Parathyroid adenoma (tissue), 2 donors: ENCODE results near the gene TPSD1.
"Not testable (repeated sequence)": the region's sequence is repeated elsewhere in the genome, so short reads cannot be mapped to it uniquely, and the experiment has no call there.

Experiments used
- H2AFZ ChIP-seq: fragments of 300-600 bp; sonication (generic); one replicate; pipeline ENCODE4 v1.7.0; 2017; ENCODE audit warnings: antibody characterized with exemption, mild to moderate bottlenecking
- H3K27ac ChIP-seq: fragments of 300-600 bp; sonication (generic); one replicate; pipeline ENCODE4 v1.7.0; 2017
- H3K27me3 ChIP-seq: fragments of 300-600 bp; sonication (generic); one replicate; pipeline ENCODE4 v1.7.0; 2017; ENCODE audit warnings: low read length; ENCODE audit not compliant: control insufficient read depth, insufficient read depth
- H3K36me3 ChIP-seq: fragments of 300-600 bp; sonication (generic); one replicate; pipeline ENCODE4 v1.7.0; 2017; ENCODE audit warnings: low read length; ENCODE audit not compliant: control insufficient read depth, insufficient read depth
- H3K4me1 ChIP-seq: fragments of 300-600 bp; sonication (generic); one replicate; pipeline ENCODE4 v1.7.0; 2017; ENCODE audit warnings: control low read depth
- H3K4me2 ChIP-seq: fragments of 300-600 bp; sonication (generic); one replicate; pipeline ENCODE4 v1.7.0; 2017; ENCODE audit warnings: low read length
- H3K4me3 ChIP-seq: fragments of 300-600 bp; sonication (generic); one replicate; pipeline ENCODE4 v1.7.0; 2017; ENCODE audit warnings: low read depth, low read length
- H3K79me2 ChIP-seq: fragments of 300-600 bp; sonication (generic); one replicate; pipeline ENCODE4 v1.7.0; 2017; ENCODE audit warnings: control low read depth
- H3K9ac ChIP-seq: fragments of 300-600 bp; sonication (generic); one replicate; pipeline ENCODE4 v1.7.0; 2017; ENCODE audit warnings: mild to moderate bottlenecking
- H3K9me3 ChIP-seq: fragments of 300-600 bp; sonication (generic); one replicate; pipeline ENCODE4 v1.7.0; 2017; ENCODE audit warnings: low read length; ENCODE audit not compliant: control insufficient read depth
- TF ChIP-seq, protein P1 (sequence below): fragments of 300-600 bp; sonication (generic); IDR thresholded peaks from one replicate; pipeline ENCODE4 v1.7.0; 2017; ENCODE audit warnings: antibody characterized with exemption, mild to moderate bottlenecking
- donor health status: primary hyperparathyroidism.

The TPSD1 gene

DNA sequence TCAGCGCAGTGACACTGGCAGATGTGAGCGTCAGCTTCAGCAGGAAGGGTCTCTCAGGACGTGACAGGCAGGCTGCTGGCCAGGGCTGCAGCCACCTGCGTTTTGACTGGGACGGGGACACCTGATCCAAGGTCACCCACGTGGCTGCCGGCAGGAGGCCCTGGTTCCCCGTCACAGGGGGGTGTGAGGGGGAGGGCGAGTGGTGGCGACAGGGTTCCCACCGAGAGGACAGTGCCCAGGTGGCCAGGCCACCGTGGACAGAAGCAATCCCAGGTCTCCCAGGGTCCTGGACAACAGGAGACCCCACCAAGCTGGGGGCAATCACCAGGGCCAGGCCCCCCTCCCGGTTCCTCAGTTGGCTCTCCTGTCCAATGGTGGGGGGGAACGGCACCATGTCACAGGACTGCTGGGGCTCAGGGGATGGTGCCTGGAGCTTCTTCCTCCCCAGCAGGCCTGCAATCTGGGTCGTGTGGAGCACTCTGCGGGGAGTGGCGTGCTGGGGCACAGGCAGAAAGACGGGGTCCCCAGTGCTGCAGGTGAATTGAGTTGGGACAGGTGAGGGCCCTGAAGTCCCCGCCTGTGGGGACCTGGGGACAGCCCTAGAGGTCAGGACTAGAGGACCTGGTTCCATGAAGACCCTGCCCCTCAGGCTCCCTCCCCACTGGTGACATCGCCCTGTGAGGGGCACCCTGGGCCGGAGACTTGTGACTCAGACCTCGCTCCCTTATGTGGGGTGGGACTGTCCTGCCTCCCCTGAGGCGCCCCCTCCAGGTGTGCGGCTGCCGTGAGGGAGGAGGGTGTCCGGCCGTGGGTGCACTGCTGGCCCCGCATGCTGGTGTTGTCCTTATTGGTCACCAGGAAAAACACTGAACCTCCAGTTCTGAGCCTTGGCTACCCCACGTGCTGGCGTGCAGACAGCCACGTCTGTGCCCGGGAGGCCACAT lies 11.7 kb upstream of the TPSD1 start:
- H3K9ac ChIP-seq, H3K4me1 ChIP-seq, H3K36me3 ChIP-seq, H2AFZ ChIP-seq, H3K79me2 ChIP-seq, H3K4me3 ChIP-seq, H3K4me2 ChIP-seq, H3K27me3 ChIP-seq, H3K9me3 ChIP-seq, H3K27ac ChIP-seq: not testable (repeated sequence)

DNA sequence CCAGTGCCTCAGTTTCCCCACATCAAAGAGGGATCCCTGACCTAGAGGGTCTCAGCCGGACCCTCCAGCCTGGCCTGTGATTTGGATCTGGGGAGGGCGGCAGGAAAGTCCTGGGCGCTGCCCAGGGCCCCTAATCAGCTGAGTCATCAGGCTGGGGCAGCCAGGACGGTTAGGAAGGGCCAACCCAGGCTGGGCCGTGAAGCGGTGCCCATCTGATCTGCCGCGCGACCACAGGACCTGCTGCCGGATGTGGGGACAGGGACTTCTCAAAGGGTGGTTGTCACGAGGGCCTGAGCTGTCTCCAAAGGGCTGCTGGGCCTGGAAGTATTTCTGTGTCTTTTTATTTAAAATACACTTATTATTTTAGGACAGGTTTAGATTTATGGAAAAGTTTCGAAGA lies 11.0 kb upstream of the TPSD1 start:
- Histone ChIP-seq H3K4me3 (no peak overlapping the region), H3K9me3 (no peaks in the 10 kb centered on the region), H3K9ac (no peak overlapping the region), H2AFZ (no peak overlapping the region), H3K36me3 (no peaks in the 10 kb centered on the region), H3K4me2 (no peak overlapping the region), H3K27ac (no peak overlapping the region), H3K4me1 (no peaks in the 10 kb centered on the region), H3K79me2 (no peaks in the 10 kb centered on the region), H3K27me3 (no peaks in the 10 kb centered on the region)
- TF ChIP-seq, protein P1, sequence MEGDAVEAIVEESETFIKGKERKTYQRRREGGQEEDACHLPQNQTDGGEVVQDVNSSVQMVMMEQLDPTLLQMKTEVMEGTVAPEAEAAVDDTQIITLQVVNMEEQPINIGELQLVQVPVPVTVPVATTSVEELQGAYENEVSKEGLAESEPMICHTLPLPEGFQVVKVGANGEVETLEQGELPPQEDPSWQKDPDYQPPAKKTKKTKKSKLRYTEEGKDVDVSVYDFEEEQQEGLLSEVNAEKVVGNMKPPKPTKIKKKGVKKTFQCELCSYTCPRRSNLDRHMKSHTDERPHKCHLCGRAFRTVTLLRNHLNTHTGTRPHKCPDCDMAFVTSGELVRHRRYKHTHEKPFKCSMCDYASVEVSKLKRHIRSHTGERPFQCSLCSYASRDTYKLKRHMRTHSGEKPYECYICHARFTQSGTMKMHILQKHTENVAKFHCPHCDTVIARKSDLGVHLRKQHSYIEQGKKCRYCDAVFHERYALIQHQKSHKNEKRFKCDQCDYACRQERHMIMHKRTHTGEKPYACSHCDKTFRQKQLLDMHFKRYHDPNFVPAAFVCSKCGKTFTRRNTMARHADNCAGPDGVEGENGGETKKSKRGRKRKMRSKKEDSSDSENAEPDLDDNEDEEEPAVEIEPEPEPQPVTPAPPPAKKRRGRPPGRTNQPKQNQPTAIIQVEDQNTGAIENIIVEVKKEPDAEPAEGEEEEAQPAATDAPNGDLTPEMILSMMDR: no peak

DNA sequence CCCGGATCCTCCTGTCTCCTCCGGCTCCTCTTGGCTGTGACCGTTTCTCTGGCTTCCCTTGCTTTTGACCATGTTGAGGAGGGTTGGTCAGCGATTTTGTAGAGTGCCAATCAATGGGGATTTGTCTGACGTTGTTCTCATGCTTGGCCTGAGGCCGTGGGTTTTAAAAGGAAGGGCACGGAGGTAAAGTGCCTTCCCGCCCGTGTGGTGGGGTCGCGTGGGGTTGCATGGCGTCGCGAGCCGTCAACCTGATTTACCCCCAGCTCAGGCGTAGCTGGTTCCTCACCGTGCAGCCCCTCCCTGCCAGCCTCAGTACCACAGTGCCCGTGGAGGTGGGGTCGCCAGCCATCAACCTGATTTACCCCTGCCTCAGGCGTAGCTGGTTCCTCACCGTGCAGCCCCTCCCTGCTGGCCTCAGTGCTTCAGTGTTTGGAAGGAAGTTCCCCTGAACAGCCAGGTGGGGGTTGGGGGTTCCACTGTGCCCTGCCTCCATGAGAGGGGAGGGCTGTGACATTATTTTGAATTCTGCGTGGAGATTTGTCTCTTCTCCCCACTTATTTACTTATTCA lies 10.3 kb upstream of the TPSD1 start:
- no peaks in the 10 kb centered on the region for H3K4me1 ChIP-seq
- no peaks in the 10 kb centered on the region for H3K36me3 ChIP-seq
- H3K27me3 ChIP-seq: no peaks in the 10 kb centered on the region

DNA sequence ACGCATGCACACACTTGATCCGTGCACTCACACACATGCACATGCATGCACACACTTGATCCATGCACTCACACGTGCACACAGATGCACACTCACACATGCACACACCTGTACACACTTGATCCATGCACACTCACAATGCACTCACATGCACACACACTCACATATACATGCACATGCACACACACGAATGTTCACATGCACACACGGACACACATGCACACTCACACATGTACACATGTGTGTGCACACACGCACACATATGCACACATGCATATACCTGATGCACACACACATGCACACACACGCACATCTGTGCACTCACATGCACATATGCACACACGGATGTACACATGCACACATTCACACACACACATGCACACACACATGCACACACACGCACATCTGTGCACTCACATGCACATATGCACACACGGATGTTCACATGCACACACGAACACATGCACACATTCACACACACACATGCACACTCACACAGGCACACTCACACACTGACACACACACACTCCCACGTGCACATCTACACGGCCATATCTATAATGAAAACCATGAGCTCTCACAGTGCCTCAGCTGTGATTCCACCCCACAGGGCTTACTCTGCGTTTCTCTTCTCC lies 7.8 kb upstream of the TPSD1 start:
- H3K27ac ChIP-seq, H3K27me3 ChIP-seq, H3K9ac ChIP-seq, H3K4me2 ChIP-seq, H3K36me3 ChIP-seq, H3K4me3 ChIP-seq, H3K4me1 ChIP-seq, H3K79me2 ChIP-seq, H3K9me3 ChIP-seq, H2AFZ ChIP-seq: not testable (repeated sequence)

More for the DNA sequence above, 10.3 kb upstream of the TPSD1 start:
- Histone ChIP-seq H3K27ac (no peak overlapping the region), H3K9ac (no peak overlapping the region), H3K9me3 (no peaks in the 10 kb centered on the region), H3K4me3 (no peak overlapping the region), H2AFZ (no peak overlapping the region), H3K4me2 (no peak overlapping the region), H3K79me2 (no peaks in the 10 kb centered on the region)
- TF ChIP-seq, protein P1: no peak

DNA sequence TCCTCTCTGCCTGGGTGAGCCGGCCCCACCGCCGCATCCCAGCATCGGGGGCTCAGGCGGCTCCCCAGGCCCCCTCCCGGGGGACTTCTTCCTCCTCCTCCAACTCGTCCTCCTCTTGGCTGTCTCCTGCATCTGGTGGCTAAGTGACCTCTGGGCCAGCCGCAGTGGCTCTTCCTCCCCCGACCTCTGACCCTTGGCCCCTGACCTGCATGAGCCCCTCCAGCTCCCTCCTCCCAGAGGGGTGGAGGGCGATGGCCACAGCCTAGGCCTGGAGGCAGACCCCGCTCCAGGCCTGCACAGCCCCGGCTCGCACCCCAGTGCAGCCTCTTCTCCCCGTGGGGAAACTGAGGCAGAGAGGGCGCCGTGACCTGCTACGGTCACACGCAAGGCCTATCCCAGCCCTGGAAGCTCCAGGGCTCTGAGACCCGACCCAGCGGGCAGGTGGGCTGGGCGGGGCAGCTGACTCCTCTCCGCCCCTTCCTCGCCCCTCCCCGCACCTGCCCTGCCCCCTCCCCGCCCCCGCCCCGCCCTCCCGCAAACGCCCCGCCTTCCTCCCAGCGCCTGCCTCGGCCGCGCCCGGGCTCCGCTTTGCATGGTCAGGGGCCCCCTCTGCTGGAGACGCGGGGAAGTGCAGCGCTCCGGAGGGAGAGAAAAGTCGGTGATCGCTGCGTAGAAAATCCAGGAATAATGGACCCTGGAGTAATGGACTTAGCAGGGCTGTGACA lies 6.7 kb upstream of the TPSD1 start:
- H2AFZ ChIP-seq, H3K27ac ChIP-seq, H3K4me2 ChIP-seq, H3K79me2 ChIP-seq, H3K4me1 ChIP-seq, H3K9me3 ChIP-seq, H3K9ac ChIP-seq, H3K4me3 ChIP-seq, H3K27me3 ChIP-seq, H3K36me3 ChIP-seq: not testable (repeated sequence)

DNA sequence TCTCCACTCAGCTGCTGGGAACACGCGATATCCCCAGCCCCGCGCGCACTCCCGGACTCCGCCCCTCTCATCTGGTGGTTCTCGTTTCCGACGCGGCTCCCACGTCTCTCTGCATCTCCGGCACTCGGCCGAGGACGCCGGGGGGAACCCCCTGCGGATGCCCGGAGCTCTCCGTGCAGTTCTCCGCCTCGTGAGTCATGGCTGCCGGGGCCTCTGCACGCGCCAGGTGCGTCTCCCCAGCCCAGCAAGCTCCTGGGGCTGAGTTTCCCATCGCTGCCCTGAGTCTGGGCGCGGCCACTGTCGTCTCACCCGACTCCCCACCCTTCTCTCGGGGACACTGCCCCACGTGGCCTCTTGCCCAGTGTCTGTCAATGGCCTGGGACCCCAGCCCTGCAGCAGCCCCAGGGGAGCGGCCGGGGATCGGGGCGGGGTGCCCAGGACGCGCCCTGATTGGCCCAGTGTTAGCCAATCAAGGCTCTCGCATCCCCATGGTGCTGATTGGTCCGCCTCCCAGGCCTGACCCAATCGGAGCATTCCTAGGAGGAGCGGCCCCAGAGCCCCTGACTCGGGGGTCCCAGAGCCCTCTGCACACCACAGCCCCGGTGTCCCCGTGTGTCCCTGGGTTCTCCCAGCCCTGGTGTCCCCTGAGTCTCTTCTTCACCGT lies 2.0 kb upstream of the TPSD1 start:
- not testable (repeated sequence) for H3K27ac ChIP-seq, H3K4me1 ChIP-seq, H3K4me3 ChIP-seq, H3K9ac ChIP-seq, H3K27me3 ChIP-seq, H3K4me2 ChIP-seq, H3K9me3 ChIP-seq, H3K36me3 ChIP-seq, H3K79me2 ChIP-seq, H2AFZ ChIP-seq

DNA sequence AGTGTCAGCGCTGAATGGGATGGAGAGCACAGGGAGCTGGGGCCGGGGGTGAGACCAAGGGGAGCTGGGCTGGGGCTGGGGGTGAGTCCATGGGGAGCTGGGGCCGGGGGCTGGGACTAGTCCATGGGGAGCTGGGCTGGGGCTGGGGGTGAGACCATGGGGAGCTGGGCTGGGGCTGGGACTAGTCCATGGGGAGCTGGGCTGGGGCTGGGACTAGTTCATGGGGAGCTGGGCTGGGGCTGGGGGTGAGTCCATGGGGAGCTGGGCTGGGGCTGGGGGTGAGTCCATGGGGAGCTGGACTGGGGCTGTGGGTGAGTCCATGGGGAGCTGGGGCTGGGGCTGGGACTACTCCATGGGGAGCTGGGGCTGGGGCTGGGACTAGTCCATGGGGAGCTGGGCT lies 1.0 kb upstream of the TPSD1 start:
- H3K4me3 ChIP-seq, H3K4me2 ChIP-seq, H3K27me3 ChIP-seq, H2AFZ ChIP-seq, H3K79me2 ChIP-seq, H3K27ac ChIP-seq, H3K9me3 ChIP-seq, H3K9ac ChIP-seq, H3K36me3 ChIP-seq, H3K4me1 ChIP-seq: not testable (repeated sequence)

DNA sequence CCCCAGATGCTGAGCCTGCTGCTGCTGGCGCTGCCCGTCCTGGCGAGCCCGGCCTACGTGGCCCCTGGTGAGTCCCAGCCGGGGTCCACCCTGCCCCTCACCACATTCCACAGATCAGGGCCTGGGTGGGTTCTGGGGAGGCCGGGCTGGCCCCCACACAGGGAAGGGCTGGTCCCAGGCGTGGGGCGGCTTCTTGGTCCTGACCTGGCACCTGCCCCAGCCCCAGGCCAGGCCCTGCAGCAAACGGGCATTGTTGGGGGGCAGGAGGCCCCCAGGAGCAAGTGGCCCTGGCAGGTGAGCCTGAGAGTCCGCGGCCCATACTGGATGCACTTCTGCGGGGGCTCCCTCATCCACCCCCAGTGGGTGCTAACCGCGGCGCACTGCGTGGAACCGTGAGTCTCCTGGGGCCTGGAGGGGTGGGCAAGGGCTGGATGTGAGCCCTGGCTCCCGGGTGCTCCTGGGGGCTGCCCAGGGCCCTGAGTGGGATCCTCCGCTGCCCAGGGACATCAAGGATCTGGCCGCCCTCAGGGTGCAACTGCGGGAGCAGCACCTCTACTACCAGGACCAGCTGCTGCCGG lies 516 bp downstream of the TPSD1 start:
- not testable (repeated sequence) for H3K4me3 ChIP-seq, H2AFZ ChIP-seq, H3K9me3 ChIP-seq, H3K36me3 ChIP-seq, H3K4me1 ChIP-seq, H3K9ac ChIP-seq, H3K4me2 ChIP-seq, H3K79me2 ChIP-seq, H3K27ac ChIP-seq, H3K27me3 ChIP-seq
